ENCODE measurements around the gene PRKAA1.
"Not testable (repeated sequence)": the region's sequence is repeated elsewhere in the genome, so short reads cannot be mapped to it uniquely, and the experiment has no call there.

The PRKAA1 gene

DNA sequence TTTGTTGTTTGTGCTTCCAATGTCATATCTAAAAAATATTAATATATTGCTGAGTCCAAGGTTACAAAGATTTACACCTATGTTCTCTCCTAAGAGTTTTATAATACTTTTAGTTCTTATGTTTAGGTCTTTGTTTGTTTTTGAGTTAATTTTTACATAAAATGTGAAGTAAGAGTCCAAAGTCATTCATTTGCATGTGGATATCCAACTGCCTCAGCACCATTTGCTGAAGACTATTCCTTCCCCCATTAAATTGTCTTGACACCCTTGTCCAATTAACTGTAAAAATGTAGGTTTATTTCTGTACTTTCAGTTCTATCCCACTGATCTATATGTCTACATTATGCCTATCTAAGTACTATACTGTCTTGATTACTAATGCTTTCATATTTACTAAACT, 78.1 kb downstream of the PRKAA1 start:
- DNase-seq: no peak

DNA sequence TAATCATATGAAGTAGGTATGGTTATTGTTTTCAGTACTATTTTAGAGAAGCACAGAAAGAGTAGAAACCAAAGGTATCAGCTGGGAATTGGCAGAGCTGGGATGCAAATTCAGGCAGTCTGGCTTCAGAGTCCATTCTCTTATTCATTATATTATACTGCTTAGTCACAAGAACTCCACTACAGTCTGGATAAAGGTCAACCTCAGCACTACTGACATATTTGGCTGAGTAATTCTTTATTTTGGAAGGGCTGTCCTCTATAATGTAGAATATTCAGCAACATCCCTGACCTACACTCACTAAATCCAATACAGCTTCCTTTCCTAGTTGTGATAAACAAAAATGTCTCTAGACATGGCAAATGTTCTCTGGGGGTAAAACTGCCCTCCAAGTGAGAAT, 80.9 kb downstream of the PRKAA1 start:
- DNase-seq: no peak

DNA sequence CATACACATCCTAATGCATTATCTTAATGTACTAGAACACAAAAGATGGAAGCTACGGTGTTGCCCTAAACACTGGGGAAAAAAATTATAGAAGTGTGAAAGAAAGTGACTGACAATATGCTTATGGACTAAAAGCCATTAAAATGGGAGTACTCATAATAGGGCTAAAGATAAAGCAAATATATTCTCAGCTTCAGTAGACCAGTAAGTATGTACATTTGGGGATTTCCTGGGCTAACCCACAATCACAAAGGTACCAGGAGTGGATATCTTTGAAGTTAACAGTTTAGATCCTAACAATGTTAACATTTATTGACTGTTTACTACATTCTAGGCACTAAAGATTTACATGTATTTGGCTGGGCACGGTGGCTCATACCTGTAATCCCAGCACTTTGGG, 81.6 kb downstream of the PRKAA1 start:
- no peak for DNase-seq

DNA sequence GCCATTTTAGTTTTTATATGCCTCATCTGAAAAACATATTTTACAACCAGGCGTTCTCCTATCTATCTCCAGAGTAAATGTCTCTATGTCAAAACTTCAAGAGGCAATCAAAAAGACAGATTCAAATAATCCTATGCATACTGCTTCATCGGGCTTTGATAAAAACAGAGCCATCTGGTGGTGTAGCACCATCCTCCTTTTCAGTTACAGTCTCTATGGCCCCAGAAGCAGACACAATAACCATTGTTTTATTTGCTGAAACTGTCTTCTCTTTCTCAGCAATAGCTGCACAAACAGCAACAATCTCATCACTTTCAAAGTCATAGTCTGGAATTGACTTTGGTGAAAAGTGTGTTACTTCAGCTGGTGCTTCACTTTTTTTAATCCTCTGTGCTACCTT, 82.2 kb downstream of the PRKAA1 start:
- DNase-seq: no peak

DNA sequence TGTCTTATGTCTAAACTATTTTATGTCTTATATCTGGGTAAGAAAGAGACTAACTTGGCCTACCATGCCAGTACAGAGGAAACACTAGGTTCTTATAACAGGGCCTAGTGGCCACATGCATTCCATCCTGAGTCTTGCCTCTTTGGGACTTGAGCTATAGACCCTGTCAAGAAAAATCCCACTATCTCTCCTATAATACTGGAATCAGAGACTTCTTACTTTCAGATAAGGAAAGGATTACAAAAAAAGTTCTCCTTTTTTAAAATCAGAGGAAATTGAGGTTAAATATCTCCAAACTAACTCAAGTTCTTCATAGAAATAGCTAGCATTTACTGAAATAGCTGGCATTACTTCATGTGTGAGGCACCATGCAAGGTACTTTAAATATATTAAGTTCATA, 84.2 kb downstream of the PRKAA1 start:
- DNase-seq: no peak

DNA sequence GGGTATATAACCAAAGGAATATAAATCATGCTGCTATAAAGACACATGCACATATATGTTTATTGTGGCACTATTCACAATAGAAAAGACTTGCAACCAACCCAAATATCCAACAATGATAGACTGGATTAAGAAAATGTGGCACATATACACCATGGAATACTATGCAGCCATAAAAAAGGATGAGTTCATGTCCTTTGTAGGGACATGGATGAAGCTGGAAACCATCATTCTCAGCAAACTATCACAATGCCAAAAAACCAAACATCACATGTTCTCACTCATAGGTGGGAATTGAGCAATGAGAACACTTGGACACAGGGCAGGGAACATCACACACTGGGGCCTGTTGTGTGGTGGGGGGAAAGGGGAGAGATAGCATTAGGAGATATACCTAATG, 87.6 kb downstream of the PRKAA1 start:
- DNase-seq: not testable (repeated sequence)
